ENCODE measurements around the gene MRO. TPM values are rescaled to one million over a fixed set of nuclear protein-coding genes. Genes with fewer than 3 reads are reported as not detected.

The MRO gene
- total and polyA plus RNA-seq, 2 of the 8 experiments (the other 6 are each of a cell fraction or from before 2014, with no cell fraction given) = 0.65 to 1.0 TPM

DNA sequence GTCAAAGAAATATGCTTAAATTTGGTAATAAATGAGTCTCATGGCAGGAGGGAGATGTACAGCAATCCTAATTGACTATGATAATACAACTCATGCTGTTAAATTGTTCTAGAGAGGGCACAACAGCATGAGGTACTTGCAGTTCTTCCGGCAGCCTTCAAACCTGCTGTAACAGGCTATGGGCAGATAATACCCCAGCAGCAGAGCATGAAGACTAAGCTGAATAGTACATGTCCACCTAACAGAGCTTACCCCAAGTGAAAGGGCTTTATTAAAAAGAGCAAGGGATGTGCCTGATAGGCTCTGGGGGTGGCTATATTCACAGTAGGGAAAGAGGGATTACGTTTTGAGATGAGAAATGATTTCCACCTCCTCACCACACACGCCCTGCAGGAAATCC, 28.9 kb downstream of the MRO start:
- H3K18ac ChIP-seq (ENCODE audit: extremely low read depth, low read length) = no peak overlapping the region
- no peaks in the 10 kb centered on the region for H4K20me1 ChIP-seq (replicated peaks in 1 of 2; ENCODE audit: control insufficient read depth in 1 of 2, insufficient read depth in 2 of 2, low read length in 2 of 2)
- no peak overlapping the region for H3K23ac ChIP-seq (ENCODE audit: insufficient read length)
- WGBS, 2 experiments (ENCODE audit: extremely low coverage in 1 of 2, insufficient coverage in 1 of 2, insufficient read length in 1 of 2, insufficient replicate concordance in 2 of 2, low coverage in 1 of 2, low lambda C conversion rate in 2 of 2, missing lambda C conversion rate in 1 of 2) = 76% methylated on average over 3 of the region's 3 CpGs; no CpG with 5 or more reads in 1 of the 2 experiments
- no peak overlapping the region for H2BK12ac ChIP-seq (ENCODE audit: low read depth, low read length)
- H3K27ac ChIP-seq (ENCODE audit: low read depth, low read length) = no peak overlapping the region
- no peak overlapping the region for H3K4ac ChIP-seq (replicated peaks; ENCODE audit: insufficient read length, low read depth, low read length)
- DNase-seq (ENCODE audit: low read depth in 1 of 2, low spot score in 2 of 2) = no peak
- no peak overlapping the region for H4K5ac ChIP-seq (ENCODE audit: insufficient read length, low read depth, low read length)
- no peak overlapping the region for H2BK120ac ChIP-seq (replicated peaks; ENCODE audit: low read depth, low read length)
- no peaks in the 10 kb centered on the region for H3K23me2 ChIP-seq (ENCODE audit: low read depth, low read length)
- H2BK15ac ChIP-seq (ENCODE audit: low read length) = no peak overlapping the region
- no peak overlapping the region for H3K9ac ChIP-seq (replicated peaks in 1 of 4; ENCODE audit: extremely low read depth in 1 of 4, low read depth in 3 of 4, low read length in 3 of 4)
- H3K4me3 ChIP-seq (ENCODE audit: extremely low read depth in 1 of 4, insufficient read depth in 2 of 4, low read depth in 3 of 4, low read length in 4 of 4) = no peak overlapping the region
- H4K8ac ChIP-seq (ENCODE audit: extremely low read depth, insufficient read depth, low read length) = no peak overlapping the region
- H3K4me2 ChIP-seq (ENCODE audit: insufficient read depth in 1 of 2, low read depth in 2 of 2, low read length in 2 of 2) = no peak overlapping the region
- no peaks in the 10 kb centered on the region for H3K79me2 ChIP-seq (ENCODE audit: control insufficient read depth in 1 of 2, insufficient read depth in 2 of 2, low read length in 2 of 2)
- no peaks in the 10 kb centered on the region; a peak in 1 of 7 replicates for H3K4me1 ChIP-seq (replicated peaks in 1 of 4; ENCODE audit: control insufficient read depth in 3 of 4, insufficient read depth in 4 of 4, low read length in 3 of 4)
- H4K91ac ChIP-seq (replicated peaks; ENCODE audit: insufficient read length, low read length) = no peak overlapping the region
- H2BK5ac ChIP-seq (ENCODE audit: low read depth, low read length) = no peak overlapping the region
- H3K14ac ChIP-seq (ENCODE audit: insufficient read length) = no peak overlapping the region
- H3K56ac ChIP-seq (replicated peaks; ENCODE audit: insufficient read length, low read depth, low read length) = no peak overlapping the region
- no peak for TF ChIP-seq GABPA (IDR thresholded peaks at IDR 0.05; ENCODE audit: borderline replicate concordance, insufficient read depth, low read length)
- TF ChIP-seq HDAC6 (IDR thresholded peaks at IDR 0.05; ENCODE audit: low read depth, low read length) = no peak
- TF ChIP-seq EGR1 (IDR thresholded peaks at IDR 0.05; ENCODE audit: borderline replicate concordance, low read depth, low read length) = no peak
- no peak for TF ChIP-seq POLR2AphosphoS5 (IDR thresholded peaks at IDR 0.05; ENCODE audit: low read depth, low read length)
- no peak for TF ChIP-seq RFX5 (IDR thresholded peaks at IDR 0.05; ENCODE audit: borderline replicate concordance, low read depth, low read length)
- no peak for TF ChIP-seq RAD21 (IDR thresholded peaks at IDR 0.05 in 1 of 2, conservative IDR thresholded peaks at IDR 0.05 in 1 of 2; ENCODE audit: low read depth in 2 of 2, low read length in 2 of 2)
- TF ChIP-seq KDM1A (IDR thresholded peaks at IDR 0.05; ENCODE audit: borderline replicate concordance, low read length) = no peak
- TF ChIP-seq ASH2L (IDR thresholded peaks at IDR 0.05; ENCODE audit: low read length) = no peak
- no peak for TF ChIP-seq SIN3A (conservative IDR thresholded peaks at IDR 0.05 in 1 of 2, IDR thresholded peaks at IDR 0.05 in 1 of 2; ENCODE audit: low read depth in 1 of 2, low read length in 2 of 2)
- no peak for TF ChIP-seq NRF1 (IDR thresholded peaks at IDR 0.05; ENCODE audit: low read depth, low read length)
- TF ChIP-seq, protein P1, sequence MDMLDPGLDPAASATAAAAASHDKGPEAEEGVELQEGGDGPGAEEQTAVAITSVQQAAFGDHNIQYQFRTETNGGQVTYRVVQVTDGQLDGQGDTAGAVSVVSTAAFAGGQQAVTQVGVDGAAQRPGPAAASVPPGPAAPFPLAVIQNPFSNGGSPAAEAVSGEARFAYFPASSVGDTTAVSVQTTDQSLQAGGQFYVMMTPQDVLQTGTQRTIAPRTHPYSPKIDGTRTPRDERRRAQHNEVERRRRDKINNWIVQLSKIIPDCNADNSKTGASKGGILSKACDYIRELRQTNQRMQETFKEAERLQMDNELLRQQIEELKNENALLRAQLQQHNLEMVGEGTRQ (IDR thresholded peaks at IDR 0.05; ENCODE audit: low read length) = no peak
- H3K9me3 ChIP-seq (ENCODE audit: insufficient read depth in 2 of 2, low read depth in 1 of 2, low read length in 1 of 2) = no peaks in the 10 kb centered on the region
- no peak for FAIRE-seq
- H2AFZ ChIP-seq (ENCODE audit: low read length) = no peak overlapping the region; the same call in 1 of the 2 replicates
- no peaks in the 10 kb centered on the region for H3K27me3 ChIP-seq (replicated peaks in 1 of 4; ENCODE audit: control insufficient read depth in 3 of 4, extremely low read depth in 1 of 4, insufficient read depth in 3 of 4, low read length in 3 of 4)
- H3K79me1 ChIP-seq (ENCODE audit: low read depth, low read length) = no peaks in the 10 kb centered on the region
- ChIA-PET POLR2A (ENCODE audit: partially characterized antibody) (no interaction called here), CTCF (ENCODE audit: partially characterized antibody) (interaction anchor here (0.5 to 2.1 kb wide), 10 partner anchors 11 to 320 kb away, joined by 3 to 8 read pairs (median 4); no protein-coding TSS in a partner anchor)
- no peak overlapping the region for H2AK5ac ChIP-seq (ENCODE audit: low read depth, low read length)
- H3K36me3 ChIP-seq (ENCODE audit: control insufficient read depth in 2 of 4, insufficient read depth in 4 of 4, low read length in 3 of 4) = no peaks in the 10 kb centered on the region
- no peak overlapping the region for H2BK20ac ChIP-seq (ENCODE audit: low read length)
